ENCODE measurements around the gene TRAPPC13.
"Not testable (repeated sequence)": the region's sequence is repeated elsewhere in the genome, so short reads cannot be mapped to it uniquely, and the experiment has no call there.

TRAPPC13 gene

GRCh38 chr5:65624571-65625555 lies at the start of gene TRAPPC13, which contains the start of gene SHLD3:
TSS of gene TRAPPC13 (plus strand) at chr5:65625027. CDS start at chr5:65625061, 34 bp downstream.
TSS of gene SHLD3 (plus strand) at chr5:65625027. CDS start at chr5:65629588, 4,561 bp downstream.
- peak; percentile 72 to 81 for DNase-seq

GRCh38 chr5:65577141-65577540 lies 47.7 kb upstream of the TRAPPC13 start:
- no peak for DNase-seq

GRCh38 chr5:65588694-65589093 lies 36.1 kb upstream of the TRAPPC13 start:
- DNase-seq = no peak

GRCh38 chr5:65601761-65602160 lies 23.1 kb upstream of the TRAPPC13 start:
- not testable (repeated sequence) for DNase-seq

GRCh38 chr5:65611524-65611923 lies 13.3 kb upstream of the TRAPPC13 start:
- DNase-seq = peak; percentile 31 to 45

- no peak for DNase-seq
Measured at GRCh38 chr5:65612298-65612907, 12.4 kb upstream of the TRAPPC13 start.

GRCh38 chr5:65620021-65620420 lies 4.8 kb upstream of the TRAPPC13 start:
- DNase-seq = no peak

- DNase-seq = not testable (repeated sequence)
Measured at GRCh38 chr5:65621961-65622360, 2.9 kb upstream of the TRAPPC13 start.

GRCh38 chr5:65623482-65623881 lies 1.3 kb upstream of the TRAPPC13 start:
- DNase-seq = no peak

- DNase-seq = peak; percentile 90 to 91
Measured at GRCh38 chr5:65624025-65624570, 729 bp upstream of the TRAPPC13 start, which contains the start of gene TRIM23. TSS of gene TRIM23 (minus strand) at chr5:65624333. CDS start at chr5:65624274, 59 bp downstream.

- DNase-seq = peak in 1 of 2 experiments; percentile 9
Measured at GRCh38 chr5:65625743-65626142, 916 bp downstream of the TRAPPC13 start.

GRCh38 chr5:65630981-65631380 lies 6.2 kb downstream of the TRAPPC13 start:
- DNase-seq = no peak

GRCh38 chr5:65640240-65640639 lies 15.4 kb downstream of the TRAPPC13 start:
- DNase-seq = no peak

GRCh38 chr5:65646938-65647337 lies 22.1 kb downstream of the TRAPPC13 start:
- no peak for DNase-seq

- DNase-seq = no peak
Measured at GRCh38 chr5:65647941-65648340, 23.1 kb downstream of the TRAPPC13 start.

GRCh38 chr5:65651144-65651543 lies 26.3 kb downstream of the TRAPPC13 start:
- no peak for DNase-seq

- DNase-seq = no peak
Measured at GRCh38 chr5:65654713-65655112, 29.9 kb downstream of the TRAPPC13 start.

GRCh38 chr5:65663804-65664521 lies 39.1 kb downstream of the TRAPPC13 start:
- DNase-seq = peak in 1 of 2 experiments; percentile 3

GRCh38 chr5:65668696-65669095 lies 43.9 kb downstream of the TRAPPC13 start:
- DNase-seq = no peak

GRCh38 chr5:65672796-65673195 lies 48.0 kb downstream of the TRAPPC13 start:
- DNase-seq = no peak

GRCh38 chr5:65674749-65675148 lies 49.9 kb downstream of the TRAPPC13 start:
- no peak for DNase-seq

GRCh38 chr5:65676056-65676455 lies 51.2 kb downstream of the TRAPPC13 start:
- not testable (repeated sequence) for DNase-seq

- DNase-seq = no peak
Measured at GRCh38 chr5:65682148-65682547, 57.3 kb downstream of the TRAPPC13 start.

Data from SHP77 (cell line).